ENCODE results near the gene KRTAP20-2.

KRTAP20-2 gene

DNA sequence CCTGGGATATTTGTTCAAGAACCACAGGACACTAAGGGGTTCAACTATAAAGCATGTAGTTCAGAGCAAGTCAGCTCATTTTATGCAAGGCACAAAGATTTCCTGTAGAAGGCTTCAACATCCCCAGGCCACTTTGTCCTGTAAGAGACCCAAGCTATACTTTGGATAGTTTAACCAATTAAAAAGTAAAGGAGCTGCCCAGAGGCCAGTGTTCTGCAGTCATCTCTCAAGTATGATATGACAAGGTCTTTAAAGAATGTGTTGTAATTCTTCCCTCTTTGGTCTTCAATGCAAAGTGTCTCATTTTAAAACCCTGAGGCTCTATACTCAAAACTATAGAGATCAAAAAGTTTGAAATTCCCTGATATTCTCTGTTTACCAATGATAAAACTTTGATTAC is 41.7 kb downstream of the KRTAP20-2 start:
- DNase-seq = no peak

DNA sequence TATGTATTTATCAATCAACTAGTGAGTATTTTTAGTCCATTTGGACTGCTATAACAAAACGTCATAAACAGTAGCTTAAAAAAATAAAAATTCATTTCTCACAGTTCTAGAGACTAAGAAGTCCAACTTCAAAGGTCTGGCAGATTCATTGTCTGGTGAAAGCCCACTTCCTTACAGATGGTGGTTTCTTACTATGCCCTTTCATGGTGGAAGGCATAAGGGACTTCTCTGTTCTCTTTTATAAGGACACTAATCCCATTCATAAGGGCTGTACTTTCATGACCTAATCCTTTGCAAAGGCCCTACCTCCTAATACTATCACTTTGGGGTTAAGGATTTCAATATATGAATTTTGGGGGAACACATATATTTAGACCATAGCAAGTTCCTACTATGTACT is 45.6 kb downstream of the KRTAP20-2 start:
- DNase-seq = no peak

DNA sequence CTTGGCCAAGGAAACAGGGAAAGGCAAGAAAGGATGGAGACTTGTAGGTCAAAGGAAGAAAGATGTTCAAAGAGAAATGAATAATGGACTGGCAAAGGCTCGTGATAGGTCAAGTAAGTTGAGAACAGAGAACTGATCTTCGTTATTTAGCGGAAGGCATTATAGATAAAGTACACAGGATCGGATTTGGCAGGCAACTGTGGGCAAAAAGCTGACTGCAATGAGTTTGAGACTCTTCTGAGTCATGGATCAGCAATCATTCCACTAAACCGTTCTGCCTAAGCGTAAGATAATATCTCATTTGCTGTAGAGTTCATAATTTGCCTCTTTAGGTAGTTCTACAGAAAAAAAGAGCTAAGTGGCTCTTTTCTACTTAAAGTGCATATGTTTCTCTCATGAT is 49.5 kb downstream of the KRTAP20-2 start:
- no peak for DNase-seq
